Stimulated activated naive CD4-positive, alpha-beta T cell treated with Interleukin-2 at 50 U/mL for 16 hours (primary cell): ENCODE measurements around the gene CRADD.
"Not testable (repeated sequence)": the region's sequence is repeated elsewhere in the genome, so short reads cannot be mapped to it uniquely, and the experiment has no call there.

Source experiments
- DNase-seq: peaks from one replicate; lab custom pipeline; 2025; lab: John Stamatoyannopoulos, UW

CRADD gene

DNA sequence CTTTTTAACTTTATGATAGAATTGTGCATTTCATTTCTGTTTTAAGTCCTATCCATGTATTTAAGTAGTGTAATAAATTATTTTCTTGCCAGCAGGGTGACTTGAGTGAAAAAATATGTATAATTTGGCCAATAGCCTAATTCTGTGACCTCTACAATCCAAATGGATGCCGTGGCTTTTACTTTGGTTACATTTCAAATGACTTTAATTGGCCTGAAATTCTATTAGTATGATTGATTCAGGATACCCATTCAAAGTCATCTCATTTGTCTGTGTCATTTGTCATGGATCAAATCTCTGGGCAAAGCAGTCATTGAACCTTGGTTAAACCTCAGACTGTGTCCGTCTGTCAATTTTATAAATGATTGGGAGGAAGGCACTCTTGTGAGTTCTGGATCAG lies 29.6 kb downstream of the CRADD start:
- no peak for DNase-seq

DNA sequence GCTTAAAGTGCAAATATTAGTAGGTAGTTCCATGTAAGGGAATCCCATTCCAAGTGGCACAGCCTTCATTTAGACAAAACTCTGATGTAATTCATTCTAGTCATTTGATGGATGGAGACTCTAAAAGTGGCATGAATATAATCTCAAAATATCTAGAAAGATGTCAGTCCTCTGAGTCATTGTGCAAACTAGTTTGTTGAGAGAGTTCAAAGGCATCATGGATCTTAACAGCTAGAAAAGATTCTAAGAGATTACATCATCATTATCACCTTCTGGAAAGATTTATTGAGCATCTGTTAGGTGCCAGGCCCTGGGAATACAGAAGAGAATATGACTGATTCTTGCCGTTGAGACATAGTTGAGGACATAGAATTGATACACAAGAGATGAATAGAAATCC lies 30.7 kb downstream of the CRADD start:
- no peak for DNase-seq

DNA sequence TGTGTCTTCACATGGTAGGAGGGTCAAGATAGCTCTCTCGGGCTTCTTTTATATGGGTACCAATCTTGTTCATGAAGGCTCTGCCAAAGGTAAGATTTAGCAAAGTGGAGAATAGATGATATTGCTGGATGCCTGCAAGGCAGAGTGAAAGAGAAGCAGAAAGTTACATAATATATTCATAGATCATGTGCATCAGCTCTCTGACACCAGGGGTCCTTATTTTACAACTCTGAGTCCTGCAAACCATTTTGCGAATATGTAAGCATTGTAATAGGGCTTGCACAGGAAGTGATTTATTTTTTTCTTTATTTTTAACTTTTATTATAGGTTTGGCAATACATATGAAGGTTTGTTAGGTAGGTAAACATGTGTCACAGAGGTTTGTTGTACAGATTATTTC lies 31.8 kb downstream of the CRADD start:
- DNase-seq = no peak

DNA sequence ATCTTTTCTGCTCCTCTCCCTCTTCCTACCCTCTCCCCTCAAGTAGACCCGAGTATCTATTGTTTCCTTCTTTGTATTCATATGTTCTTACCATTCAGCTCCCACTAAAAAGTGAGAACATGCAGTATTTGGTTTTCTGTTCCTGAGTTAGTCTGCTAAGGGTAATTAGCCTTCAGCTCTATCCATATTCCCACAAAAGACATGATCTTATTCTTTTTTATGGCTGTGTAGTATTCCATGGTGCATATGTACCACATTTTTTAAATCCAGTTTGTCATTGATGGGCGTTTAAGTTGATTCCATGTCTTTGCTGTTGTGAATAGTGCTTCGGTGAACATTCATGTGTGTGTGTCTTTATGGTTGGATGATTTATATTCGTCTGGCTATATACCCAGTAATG lies 32.2 kb downstream of the CRADD start:
- DNase-seq = no peak

DNA sequence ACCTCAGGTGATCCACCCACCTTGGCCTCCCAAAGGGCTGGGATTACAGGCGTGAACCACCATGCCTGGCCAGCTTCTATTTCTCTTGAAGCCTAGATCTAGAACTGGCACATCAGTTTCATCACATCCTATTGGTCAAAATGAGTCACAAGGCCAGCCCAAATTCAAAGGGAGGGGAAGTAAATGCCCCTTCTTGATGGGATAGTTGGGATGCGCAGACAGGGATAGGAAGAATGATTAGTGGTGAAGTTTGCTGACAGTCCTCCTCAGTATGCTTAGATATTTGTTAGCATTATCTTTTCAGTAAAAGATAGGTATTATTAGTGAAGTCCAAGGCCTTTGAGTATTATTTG lies 33.4 kb downstream of the CRADD start:
- DNase-seq = no peak

DNA sequence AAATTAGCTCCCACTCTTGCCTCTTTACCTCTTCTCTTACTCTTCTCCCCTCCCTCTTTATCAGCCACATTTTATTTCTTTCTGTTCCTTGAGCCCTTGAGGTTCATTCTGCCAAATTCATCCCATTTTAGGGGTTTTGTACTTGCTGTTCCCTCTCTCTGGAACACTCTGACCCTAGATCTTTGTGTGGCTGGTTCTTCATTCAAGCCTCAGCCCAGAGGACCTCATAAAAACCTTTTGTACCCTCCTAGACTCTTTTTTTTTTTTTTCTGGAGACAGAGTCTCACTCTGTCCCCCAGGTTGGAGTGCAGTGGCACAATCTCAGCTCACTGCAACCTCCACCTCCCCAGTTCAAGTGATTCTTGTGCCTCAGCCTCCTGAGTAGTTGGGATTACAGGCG lies 34.3 kb downstream of the CRADD start:
- not testable (repeated sequence) for DNase-seq

DNA sequence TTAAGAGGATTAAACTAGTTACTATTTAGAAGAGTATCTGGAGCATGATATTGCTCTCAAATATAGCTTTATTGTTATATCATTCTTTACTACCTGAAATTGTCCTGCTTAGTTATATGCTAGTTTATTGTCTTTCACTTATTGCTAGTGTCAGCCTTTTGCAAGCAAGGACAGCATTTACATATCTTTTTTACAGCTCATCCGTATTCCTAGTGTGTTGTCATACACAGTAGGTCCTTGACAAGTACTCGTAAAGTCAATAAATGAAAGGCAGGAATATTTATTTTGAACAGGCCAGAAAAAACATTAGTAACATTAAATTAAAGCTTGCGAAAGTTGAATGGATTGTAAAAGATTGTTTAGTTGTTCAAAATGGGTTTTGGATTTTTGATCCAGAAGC lies 35.0 kb downstream of the CRADD start:
- DNase-seq = no peak

DNA sequence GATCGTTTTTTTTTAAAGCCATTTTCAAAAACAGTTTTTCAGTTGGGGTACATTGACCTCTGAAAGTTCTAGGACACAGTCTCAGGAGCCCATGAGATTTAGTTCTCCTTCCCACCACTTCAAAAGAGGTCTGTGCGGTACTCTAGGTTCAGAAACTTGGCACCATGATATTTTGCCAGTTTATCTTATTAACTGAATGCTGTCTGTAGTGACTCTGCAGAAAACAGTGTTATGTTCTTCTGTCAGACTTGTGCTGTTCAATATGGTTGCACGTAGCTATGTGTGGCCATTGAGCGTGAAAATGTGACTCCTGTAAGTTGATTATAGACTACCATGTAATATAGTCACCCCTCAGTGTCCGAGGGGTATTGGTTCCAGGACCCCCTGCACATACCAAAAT lies 35.9 kb downstream of the CRADD start:
- DNase-seq = no peak

DNA sequence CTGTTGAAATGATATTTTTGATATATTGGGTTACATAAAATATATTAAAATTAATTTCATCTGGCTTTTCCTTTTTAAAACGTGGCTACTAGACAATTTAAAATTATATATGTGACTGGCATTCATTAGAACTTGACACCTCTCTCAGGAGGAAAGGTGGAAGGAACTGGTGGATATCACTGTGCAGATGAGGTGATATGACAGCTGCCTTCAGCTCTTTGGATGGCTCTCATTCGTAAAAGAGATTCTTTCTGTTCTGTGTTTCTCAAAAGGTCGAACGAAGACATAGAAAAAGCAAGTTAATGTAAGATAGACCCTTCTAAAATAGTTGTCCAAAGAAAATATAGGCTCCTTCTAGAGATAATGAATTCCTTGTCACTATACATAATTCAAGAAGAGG lies 36.6 kb downstream of the CRADD start:
- no peak for DNase-seq

DNA sequence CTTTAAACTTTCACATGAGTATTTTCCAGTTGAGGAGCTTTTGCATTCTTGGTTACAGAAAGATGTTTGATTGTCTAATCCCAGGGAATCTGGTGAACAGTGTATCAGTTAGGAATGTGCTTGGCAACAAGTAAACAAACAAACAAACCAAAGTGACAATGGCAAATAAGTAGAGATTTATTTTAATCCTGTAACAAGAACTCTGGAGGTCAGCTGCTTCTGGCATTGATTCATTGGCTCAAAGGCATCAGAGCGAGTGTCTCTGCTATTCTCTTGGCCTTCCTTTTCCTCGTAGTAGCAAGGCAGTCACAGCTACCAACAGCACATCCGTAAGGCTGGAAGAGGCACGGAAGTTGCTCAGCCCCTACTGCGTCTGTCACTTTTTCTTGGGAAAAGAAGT lies 37.2 kb downstream of the CRADD start:
- no peak for DNase-seq

DNA sequence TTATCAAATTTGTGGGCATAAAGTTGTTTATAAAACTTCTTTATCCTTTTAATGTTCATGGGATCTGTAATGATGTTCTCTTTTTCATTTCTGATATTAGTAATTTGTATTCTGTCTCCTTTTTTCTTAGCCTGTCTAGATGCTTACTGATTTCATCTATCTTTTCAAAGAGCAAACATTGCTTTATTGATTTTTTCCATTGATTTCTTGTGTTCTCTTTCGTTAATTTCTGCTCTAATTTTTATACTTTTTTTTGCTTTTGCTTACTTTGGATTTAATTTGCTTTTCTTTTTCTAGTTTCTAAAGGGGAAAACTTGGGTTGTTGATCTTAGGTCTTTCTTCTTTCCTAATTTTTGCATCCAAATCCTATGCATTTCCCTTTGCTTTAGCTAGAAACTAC lies 42.5 kb downstream of the CRADD start:
- DNase-seq = no peak

DNA sequence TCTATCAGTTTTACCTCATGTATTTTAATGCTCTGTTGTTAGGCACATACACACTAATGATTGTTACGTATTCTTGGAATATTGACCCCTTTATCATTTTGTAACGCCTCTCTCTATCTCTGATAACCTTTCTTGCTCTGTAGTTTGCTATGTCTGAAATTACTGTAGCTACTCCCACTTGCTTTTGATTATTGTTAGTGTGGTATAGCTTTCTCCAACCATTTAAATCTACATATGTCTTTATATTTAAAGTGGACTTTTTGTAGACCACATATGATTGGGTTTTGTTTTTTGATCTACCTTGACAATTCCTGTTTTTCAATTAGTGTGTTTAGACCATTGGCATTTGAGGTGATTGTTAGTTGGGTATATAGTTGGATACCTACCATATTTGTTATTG lies 43.4 kb downstream of the CRADD start:
- DNase-seq = no peak

DNA sequence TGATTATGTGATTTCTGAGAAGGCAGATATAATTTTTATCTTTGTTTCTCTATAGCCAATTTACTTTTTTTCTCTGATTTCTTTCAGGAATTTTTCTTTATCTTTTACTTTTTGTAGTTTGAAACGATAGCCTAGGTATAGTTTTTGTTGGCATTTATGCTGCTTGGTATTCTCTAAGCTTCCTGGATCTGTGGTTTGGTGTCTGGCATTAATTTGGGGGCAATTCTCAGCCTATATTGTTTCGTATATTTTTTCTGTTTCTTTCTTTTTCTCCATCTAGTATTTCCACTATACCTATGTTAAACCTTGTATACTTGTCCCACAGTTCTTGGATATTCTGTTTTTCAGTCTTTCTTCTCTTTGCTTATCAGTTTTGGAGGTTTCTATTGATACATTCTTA lies 45.0 kb downstream of the CRADD start:
- DNase-seq = no peak

DNA sequence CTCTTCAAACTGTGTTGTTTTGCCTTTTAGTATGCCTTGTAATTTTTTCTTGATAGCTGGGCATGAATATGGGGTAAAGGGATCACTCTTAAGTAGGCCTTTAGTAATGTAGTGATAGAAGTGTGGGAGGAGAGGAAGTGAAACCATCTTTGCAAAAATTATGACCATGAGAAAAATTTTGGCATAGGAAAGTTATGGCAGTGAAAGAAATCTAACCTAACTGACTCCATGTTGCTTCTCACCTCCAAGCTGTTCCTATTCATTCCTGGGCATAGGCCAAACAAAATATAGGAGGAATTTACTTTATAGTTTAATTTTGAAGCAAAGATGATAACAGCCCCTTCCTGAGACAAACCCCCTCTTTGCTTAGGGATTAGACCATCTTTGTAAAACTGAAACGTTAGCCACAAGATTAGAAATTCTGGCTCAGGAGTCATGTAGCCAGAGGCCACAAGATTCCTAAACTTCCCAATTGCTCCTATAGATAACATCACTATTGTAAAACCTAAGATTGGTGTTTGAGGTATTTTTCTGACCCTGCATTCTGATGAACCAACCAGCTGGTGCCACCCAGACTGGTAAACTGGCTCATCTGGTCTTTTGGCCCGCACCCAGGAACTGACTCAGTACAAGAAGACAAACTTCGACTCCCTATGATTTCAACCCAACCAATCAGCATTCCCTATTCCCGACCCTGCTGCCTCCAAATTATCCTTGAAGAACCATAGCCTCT lies 45.8 kb downstream of the CRADD start:
- DNase-seq = no peak

DNA sequence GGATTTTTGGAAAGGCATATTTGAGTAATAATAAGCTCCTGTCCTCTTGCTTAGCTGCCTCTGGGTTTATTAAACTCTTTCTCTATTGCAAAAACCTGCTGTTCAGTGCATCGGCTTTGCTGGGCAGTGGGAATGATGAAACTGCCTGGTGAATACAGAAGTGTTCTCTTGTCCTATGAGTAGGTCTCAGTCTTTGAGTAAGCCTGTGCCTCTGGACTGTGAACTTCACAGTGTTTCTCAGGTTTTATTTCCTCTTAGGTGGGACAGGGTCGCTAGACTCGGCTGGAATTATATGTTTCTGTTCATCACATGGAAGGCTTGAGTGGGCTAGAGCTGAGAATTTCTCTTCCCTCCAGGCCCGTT lies 46.4 kb downstream of the CRADD start:
- no peak for DNase-seq

DNA sequence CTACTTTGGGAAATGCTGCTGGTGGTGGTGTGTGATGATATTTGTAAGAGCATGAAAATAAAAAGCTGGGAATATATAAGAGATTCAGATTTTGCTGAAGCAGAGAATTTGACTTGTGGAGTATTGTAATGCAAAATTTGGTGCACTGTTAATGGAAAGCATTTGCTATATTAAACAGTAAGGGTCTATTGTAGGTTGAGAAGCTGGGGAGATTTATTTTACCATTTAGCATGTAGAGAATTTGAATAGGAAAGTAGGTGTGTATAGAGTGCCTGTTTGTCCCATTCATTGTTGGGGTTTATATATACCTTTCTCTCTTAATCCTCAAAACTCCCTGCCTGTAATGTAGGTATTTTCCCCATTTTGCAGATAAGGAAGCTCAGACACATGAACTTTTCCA lies 48.4 kb downstream of the CRADD start:
- no peak for DNase-seq

DNA sequence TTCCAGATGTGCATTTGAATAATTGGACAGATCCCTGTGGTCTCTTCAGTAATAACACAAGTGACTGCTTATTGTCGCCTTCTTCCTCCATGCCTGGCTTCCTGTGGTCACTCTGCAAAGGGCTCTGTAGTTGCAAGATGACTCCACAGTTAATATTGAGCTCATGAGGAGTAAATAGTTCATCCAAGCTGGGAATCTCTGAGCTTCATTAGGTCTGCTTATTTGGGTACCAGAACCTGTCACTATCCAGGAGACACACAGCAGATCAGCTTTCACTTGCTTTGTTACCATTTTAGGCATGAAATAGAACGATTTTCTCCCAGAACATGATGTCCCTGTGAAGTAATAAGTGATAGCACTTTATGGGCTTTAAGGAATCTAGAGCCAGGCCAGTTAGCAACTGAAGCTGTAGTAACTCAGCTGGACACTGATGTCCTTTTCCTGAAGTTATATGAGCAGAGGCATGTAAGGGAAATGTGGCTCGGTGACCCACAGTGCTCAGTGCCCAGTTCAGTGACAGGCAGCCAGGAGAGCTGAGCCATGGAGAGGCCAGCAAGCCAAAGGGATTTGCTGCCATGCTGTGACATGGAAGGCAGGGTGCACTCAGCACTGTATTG lies 50.1 kb downstream of the CRADD start:
- no peak for DNase-seq

DNA sequence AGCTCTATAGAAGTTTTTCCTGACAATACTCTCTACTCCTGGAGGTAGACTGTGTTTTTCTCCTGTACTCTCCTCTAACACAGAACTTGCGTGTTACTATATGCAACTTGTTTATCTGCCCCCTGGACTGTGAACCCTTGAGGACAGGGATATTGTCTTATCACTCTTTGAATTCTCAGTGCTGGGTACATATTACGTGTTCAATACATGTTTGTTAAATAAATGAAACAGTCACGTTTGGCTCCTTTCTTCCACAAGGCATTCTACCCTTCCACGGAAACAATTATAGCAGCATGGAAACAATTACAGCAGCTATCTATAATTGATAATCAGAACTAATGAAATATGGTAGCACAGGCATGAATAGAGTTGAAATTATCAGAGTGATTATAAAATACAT lies 50.7 kb downstream of the CRADD start:
- no peak for DNase-seq

DNA sequence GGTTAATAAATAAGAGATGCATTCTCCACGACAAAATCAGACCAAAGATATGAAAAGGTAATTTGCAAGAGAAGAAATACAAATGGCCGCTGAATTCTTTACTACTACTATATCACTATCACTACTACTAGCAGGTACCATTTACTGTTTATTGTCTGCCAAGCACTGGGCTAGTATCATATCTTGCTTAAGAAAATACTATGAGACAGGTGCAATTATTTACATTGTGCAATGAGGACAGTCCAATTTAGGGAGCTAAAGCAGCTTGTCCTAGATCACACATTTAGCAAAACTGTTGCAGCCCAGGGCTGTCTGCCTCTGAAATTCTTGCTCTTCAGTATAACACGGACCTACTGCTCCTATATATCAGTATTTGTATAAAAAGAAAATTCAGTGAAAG lies 52.8 kb downstream of the CRADD start:
- DNase-seq = no peak

DNA sequence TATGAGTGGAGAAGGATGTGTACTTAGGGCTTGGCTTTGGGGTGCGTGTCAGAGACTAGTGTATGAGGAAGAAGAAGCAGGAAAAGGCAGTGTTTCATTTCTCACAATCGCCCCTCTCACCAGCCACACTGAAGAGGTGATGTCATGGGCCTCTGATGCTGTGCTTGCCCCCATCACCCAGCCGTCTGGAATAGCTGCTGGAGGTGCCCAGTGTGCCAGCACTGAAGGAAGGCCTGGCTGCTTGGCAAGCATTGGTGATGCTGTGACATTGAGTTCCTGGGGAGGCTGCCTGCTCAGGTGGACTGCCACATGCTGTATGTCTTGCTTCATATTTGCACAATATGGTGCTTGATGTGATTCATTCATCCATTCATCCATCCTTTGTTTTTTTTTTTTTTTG lies 56.2 kb downstream of the CRADD start:
- no peak for DNase-seq

DNA sequence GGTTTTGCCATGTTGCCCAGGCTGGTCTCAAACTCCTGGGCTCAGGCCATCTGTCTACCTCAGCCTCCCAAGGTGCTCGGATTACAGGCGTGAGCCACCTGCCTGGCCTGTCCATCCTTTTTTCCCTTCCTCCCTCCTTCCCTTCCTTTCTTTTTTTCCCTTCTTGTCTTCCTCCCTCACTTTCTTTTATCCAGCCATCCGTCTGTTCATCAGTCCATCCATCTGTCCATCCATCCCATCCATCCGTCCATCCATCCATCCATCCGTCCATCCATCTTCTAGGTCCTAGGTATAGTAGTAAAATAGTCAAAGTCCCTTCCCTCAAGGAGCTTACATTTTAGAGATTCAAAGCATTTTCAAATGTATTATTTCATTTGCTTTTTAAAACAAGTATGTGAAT lies 56.8 kb downstream of the CRADD start:
- no peak for DNase-seq

DNA sequence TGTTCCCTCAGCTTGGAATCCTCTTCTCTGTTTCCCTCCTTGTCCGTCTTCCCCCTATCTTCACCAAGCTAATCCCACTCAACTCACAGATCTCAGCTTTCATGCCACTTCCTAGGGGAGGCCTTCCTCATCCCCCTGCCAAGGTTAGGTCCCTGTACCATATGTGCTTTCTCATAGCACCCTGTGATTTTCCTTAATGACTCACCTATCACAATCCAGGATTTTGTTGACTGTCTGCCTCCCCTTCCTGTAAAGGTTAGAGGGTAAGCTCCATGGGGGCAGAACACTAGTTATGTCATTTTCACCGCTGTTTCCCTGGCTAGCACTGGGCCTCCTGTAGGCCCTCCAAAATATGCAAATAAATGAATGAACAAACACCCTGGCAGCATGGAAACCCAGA lies 57.6 kb downstream of the CRADD start:
- DNase-seq = no peak

DNA sequence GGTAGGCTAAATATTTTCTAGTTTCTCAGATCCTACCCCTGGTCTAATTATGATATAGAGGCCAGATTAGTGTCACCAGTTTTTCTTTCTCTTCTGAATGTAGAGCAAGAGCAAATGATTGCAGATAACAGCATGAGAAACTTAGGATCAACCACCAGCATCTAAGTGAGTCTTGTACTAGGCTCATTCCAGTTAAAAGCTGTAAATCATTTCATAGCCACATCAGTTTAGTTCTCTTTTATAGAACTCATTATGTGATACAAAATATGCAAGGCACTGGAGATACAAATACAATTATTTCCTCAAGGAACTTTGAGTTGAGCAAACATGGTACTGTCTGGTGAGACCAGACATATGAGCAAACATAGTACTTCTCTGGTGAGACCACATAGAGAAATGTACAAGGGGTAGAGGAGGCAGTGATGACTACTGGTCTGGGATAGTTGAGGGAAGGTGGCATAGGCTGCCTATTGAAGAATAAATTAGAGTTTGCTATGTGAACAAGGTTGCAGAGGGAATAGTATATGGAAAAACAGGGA lies 59.5 kb downstream of the CRADD start:
- DNase-seq = no peak
